ENCODE measurements around the gene CHST14.
A peak's percentile ranks its signal among the peaks of the same experiment; 100 is the strongest.
"Not testable (repeated sequence)": the region's sequence is repeated elsewhere in the genome, so short reads cannot be mapped to it uniquely, and the experiment has no call there.

The CHST14 gene

DNA sequence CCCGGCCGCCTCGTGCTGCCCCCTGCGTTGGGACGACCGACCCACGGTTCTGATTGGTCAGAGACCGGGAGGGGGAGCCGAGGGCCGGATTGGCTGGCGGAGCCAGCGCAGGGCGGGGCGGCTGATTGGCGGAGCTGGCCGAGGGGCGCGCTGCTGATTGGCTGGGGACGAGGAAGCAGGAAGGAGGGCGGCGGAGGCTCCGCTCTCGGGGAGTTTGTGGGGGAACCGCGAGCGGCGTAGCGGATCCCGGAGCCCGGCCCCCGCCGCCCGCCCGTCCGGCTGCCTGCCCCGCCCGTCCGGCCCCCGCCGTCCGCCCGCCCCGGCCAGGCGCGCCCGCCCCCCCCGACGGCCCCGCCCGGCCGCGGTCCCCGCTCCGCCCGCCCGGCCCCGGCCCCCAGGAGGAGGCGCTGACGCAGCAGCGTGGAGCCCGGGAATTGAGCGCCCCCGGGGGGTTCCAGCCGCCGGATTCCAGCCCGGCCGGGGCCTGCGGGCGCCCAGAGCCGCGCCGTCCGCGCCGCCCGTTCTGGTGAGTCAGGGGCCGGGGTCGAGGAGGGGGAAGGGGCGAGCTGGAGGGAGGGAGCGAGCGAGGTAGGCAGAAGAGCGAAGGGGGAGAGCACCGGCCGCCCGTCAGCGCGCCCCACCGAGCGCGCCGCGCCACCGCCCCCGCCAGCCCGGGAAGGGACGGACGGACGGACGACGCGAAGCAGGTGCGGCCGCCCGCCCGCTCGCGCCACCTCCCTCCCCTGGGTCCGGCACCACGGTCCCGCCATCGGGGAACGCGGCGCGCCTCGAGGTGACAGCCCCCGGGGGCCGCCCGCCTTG is 29.8 kb upstream of the CHST14 start, which contains the start of gene BAHD1:
BAHD1 (plus strand) TSS at position 211 of the 822 bp plus-strand sequence. CDS start 17,512 bp downstream, outside the sequence.
- peak; percentile 95 for DNase-seq (ENCODE audit: low spot score)

DNA sequence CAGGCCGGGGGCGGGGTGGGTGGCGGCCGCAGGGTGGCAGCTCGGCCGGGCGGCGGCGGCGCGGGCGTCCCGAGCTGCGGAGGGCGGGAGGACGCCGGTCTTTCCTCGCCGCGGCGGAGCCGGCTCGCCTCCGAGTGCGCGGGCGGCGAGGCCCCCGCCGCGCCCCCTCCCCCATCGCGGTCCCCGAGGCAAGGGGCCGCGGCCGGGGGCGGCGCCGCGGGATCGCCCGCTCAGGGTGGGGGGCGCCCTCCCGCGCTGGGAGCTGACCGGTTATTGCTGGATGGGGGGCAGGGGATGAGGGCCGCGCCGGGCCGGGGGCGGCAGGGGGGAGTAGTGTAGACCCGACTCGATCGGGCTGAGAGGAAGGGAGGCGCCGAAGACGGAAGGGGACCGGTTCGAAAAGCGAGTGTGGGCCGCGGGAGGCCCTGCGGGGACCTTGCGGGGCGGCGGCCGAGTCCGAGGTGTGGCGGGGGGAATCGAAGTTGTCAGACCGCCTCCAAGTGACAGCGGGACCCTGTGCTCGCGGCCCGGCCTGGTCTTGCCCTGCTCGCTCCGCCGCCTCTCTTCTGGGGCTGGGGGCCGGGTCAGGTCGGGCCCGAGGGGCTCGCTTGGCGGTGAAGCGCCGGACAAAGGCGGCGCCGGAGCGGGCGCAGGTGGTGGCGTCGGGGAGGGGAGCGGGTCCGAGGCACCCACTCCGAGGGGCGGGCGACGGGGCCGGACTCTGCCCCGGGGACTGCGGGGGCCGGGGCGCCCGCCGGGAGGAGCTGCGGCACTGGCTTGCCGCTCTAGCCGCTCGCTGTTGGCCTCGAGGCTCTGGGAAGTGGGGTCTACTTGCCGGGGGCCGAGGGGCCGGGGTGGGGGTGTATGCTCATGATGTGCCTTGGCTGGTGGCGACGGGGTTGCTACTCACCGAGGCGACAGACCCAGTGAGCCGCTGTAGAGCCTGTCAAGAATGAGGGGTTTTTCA is 28.9 kb upstream of the CHST14 start:
- DNase-seq (ENCODE audit: low spot score), result no peak

DNA sequence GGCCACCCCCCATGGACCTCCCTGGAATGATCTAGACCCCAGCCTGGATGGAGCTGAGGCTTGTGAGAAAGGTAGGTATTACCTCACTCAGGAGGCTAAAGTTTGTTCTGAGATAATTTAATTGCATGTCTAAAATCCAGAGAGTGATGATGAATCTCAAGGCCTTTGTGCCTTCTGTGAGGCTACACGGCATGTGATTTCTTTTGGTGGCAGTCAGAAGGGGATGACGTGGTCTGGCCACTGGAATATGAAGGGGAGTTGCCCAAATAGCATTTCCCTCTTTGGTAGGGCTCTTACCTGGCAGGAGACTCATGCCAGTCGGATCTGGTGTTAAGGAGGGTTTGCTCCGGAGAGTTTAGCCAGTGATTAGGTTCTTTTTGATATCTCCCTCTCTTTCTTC is 27.5 kb upstream of the CHST14 start:
- no peak for DNase-seq (ENCODE audit: low spot score)

DNA sequence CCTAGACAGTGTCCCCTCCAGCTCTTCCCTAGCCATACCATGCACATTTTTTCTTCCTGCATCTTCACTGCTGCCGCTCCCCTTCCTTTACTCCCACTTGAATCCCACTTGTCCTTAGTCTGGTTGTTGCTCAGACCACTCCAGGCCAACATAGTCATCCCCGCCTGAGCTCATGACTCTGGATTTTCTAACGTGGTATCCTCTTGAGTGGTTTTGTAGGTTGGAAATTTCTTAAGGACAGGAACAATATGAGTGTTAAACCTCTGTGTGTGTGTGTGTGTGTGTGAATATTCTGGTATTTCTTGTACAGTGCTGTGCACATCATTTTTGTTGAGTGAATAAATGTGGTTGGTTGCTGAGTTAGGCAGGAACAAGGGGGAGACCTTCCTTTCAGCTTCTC is 26.9 kb upstream of the CHST14 start:
- no peak for DNase-seq (ENCODE audit: low spot score)

DNA sequence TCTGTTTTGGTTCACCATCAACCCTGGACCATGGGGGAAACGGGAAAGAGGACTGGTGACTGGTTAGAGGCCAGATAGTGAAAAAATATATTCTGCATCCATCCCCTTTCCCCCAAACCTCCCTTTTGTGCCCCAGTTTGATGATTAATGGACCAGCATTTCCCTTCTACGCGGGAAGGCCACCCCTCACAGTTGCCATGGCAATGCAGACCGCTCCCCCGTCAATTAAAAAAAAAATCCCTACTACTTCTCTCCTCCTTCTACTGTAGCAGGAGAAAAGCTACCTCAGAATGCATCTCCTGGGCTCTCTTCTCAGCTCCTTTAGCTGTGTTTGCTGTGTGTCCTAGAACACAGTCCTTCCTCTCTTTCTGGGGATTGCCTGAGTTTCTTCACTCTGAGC is 26.0 kb upstream of the CHST14 start:
- no peak for DNase-seq (ENCODE audit: low spot score)

DNA sequence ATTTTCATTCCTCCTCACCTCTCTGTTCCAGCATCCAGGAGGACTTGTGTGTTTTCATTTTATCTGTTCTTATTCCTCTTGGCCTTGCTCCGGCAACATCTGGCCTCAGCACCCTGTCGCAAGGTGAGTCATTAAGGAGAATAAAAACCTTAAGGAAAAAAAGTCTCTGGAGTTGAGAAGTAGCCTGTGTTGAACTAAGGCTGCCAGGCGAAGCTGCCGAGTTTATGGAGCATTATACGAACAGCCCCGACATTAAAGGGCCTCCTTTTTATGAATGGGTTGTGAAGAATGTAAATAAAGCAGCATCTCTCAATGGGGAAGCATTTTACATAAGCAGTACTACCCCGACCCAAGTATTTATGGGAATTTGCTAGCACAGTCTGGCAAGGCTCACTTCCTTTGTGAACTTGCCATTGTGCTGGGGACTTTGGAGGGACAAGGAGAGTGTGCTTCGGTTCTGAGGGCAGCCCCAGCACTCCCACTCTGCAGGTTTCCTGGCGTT is 25.3 kb upstream of the CHST14 start:
- no peak for DNase-seq (ENCODE audit: low spot score)

DNA sequence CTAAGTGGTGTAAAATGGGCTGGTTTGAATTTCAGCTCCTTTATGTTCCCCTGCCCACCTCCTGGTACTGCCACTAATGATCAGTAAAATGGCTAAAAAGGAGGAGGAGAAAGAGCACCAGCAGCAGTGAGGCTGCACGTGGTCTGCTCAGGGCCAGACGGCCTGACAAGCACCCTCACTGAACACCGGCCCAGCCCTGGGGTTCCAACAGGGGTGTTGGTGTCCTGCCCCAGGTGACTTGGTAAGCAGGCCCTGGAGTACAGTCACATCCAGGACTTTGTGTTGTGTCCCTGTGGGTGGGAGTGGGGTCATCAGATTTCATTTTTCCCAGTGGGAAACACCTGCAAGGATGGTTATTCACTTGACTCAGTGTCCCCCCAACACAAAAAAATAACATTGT is 24.6 kb upstream of the CHST14 start:
- DNase-seq (ENCODE audit: low spot score), result no peak

DNA sequence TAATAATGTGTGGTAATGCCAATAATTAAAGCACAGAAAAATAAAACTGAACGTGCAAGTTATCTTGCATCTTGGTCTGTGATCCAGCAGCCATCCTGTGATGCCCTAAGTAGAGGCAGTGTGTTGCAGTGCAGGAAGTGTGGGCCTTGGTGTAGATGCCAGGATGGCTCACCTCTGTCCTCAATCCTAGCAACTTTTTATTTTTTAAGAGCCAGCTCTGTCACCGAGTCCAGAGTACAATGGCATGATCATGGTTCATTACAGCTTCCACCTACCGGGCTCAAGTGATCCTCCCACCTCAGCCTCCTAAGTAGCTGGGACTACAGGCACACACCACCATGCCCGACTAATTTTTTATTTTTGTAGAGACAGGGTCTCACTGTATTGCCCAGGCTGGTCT is 22.4 kb upstream of the CHST14 start:
- DNase-seq (ENCODE audit: low spot score), result no peak

DNA sequence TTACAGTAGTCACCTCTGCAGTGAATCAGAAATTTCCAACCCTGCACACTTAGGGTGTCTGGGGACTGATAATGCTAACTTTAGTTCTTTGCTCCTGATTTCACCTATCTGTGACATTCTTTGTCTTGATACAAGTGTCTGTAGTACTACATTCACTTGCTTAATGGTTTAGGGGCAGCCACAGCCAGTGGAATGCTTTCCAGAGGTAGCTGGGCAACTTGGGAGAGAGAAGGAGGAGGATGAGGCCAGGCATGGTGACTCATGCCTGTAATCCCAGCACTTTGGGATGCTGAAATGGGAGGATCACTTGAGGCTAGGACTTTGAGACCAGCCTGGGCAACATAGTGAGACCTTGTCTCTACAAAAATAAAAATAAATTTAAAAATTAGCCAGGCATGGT is 21.5 kb upstream of the CHST14 start:
- DNase-seq (ENCODE audit: low spot score), result no peak

DNA sequence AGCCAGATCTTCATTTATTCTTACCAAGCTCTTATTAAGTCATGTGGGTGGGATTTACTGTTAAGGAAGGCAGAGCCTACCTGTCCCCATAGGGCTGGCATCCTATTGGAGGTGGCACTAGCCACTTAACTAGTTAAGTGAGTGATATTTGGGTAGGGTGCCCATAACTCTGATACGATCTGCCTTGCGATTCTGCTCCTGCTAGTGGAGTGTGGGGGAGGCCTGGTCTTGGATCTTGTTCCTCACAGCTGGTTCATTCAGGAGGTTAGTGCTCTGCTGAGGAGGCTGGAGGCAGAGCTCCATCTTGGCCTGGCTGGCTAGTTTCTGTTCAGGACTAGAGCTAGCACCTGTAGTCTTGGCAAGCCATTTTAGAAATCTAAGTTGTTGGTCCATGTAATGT is 20.7 kb upstream of the CHST14 start:
- DNase-seq (ENCODE audit: low spot score), result no peak

DNA sequence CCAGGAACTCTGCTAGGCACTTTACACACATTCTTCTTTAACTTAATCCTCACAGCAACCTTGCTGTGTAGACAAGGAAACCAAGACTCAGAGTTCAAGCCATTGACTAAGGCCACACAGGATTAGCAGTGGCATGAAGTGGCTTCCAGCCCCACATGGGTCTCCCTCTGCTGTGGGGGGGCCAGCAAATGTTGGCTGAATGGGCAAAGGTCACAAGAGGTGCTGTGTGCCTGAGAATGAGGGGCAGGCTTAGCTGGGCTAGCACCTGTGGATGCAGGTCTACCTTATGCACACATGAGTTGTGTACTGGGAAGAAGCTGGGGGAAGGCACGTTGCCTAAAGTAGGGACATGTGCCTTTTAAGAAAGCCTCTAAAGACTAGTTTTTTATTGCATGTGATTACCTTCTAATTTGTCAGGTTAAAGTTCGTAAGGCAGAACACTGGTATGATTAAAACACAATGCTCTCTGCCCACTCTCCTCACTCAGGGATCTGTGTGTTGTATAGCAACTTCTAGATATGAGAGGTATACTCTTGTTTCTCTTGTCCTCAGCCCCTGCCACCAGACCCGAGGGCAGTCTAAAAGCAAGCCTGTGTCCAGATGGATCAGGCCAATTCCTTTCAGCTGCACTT is 19.1 kb upstream of the CHST14 start:
- DNase-seq (ENCODE audit: low spot score), result no peak

DNA sequence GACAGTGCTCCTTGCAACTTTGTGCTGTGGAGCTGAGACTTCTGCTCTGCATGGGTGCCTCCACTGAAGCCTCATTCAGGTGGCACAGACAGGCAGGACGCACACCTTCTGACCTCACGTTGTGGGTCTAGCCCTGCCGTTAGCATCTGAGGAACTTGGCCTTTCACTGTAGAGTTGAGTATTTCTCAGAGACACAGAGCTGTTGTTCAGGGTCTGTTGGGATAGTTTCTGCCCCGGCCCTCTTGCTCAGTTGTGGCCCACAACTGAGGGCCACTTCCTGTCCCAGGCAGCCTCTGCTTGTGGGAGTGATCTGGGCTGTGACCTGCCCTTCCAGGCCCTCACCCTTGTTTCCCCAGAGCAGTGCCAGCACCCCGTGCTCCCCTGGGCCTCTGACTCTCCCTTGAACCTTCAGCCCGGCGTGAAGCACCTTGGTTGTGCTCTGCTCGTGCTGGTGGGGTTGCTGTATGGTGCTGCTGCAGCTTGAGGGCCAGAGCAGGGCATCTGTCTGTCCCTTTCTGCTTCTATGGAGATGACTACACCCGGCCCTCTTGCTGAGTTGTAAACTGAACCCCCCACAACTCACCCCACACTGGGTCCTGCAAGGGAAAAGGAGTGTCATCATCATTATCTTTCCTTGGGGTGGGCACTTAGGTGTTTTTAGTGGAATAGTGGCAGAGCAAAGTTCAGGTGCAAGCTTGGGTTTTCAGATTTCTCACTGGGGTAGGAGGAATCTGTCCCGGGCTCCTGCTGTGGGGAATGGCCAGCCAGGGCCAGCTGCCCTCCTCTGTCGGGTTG is 18.3 kb upstream of the CHST14 start:
- DNase-seq (ENCODE audit: low spot score), result no peak

DNA sequence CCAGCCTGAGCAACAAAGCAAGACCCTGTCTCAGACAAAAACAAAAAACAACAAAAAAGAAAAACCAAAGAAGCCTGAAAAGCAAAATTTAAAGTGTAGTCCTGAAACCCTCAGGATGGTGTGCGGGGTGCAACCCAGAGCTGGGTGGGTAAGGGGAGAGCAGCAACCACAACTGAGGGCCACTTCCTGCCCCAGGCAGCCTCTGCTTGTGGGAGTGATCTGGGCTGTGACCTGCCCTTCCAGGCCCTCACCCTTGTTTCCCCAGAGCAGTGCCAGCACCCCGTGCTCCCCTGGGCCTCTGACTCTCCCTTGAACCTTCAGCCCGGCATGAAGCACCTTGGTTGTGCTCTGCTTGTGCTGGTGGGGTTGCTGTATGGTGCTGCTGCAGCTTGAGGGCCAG is 16.8 kb upstream of the CHST14 start:
- DNase-seq (ENCODE audit: low spot score), result not testable (repeated sequence)

DNA sequence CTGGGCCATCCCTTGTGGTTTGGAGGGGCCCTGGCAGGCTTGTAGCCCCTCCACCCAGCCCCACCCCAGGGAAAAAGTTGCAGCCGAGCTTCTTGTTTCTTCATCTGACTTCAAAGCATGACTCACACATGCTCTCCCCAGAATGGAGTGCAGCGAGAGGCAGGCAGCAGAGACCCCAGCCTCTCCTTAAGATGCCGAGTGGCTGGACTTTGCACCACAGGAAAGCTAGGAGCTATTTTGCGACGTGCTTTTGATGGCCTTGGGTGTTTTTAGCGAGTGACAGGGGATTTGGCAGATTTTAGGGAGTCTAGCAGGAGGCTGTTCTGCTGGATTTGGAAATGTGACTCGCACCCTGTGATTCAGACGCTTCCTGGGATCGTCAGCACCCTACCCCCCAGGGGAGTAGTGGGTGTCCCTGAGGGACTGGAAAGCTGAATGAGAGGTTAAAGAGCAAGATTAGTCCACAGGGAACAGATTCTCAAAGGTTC is 15.8 kb upstream of the CHST14 start:
- DNase-seq (ENCODE audit: low spot score), result no peak

DNA sequence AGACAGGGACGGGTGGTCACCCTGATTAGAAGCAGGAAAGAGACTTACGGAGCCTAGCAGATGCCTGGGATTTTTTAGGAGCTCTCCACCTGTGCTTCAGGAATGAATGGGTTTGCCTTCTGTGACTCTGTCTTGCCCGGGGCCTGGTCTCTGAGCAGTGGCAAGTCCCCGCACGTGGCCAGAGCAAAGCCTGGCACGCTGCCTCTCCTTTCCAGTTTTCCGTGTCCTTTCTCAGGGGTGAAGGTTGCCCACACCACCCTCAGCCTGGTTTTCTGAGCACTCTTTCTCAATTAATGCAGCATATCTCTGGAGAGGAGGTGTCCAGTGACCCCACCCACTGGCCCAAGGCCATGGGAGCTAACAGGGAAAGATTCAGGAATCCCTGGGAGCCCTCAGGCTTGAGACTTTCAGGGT is 14.5 kb upstream of the CHST14 start:
- no peak for DNase-seq (ENCODE audit: low spot score)

DNA sequence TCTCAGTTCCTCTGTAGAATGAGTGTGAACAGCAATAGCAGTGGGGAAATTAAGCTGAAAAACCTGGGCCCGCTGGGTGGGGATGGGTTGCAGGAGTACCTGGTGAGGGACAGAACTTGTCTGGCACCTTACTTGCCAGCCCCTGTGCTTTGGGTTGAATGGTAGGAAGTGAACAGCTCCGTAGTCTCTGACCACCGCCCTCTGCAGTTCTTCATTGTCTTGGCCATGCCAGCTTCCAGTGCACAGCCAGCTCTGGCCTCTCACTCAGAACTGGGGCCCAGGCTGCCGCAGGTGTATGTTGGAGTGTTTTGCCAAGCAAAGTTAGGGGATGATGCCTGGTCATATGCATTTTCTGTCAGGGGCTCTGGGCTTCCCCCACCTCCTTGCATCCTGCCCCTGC is 14.0 kb upstream of the CHST14 start:
- no peak for DNase-seq (ENCODE audit: low spot score)

DNA sequence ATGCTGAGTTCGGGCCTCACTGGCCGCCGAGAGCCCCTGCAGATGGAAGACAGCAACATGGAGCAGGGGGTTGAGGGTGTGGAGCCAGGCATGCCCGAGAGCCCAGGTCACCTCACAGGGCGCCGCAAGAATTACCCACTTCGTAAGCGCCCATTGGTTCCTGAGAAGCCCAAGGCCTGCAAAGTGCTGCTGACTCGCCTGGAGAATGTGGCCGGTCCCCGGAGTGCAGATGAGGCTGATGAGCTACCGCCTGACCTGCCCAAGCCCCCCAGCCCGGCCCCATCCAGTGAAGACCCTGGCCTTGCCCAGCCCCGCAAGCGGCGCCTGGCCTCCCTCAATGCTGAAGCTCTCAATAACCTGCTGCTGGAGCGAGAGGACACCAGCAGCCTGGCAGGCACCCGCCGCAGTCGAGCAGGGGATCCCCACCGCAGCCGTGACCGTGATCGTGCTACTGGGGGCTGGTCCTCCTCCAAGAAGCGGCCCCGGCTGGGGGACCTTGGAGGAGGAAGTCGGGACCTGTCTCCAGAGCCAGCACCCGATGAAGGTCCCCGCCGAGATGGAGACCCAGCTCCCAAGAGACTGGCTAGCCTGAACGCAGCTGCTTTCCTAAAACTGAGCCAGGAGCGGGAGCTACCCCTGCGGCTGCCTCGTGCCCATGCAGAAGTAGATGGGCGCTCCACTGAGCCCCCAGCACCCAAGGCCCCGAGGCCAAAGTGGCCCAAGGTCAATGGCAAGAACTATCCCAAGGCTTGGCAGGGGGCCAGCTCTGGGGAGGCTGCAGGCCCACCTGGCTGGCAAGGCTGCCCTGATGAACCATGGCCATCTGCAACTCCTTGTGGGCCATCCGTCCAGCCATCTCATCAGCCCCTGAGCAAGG is 12.1 kb upstream of the CHST14 start:
- no peak for DNase-seq (ENCODE audit: low spot score)

DNA sequence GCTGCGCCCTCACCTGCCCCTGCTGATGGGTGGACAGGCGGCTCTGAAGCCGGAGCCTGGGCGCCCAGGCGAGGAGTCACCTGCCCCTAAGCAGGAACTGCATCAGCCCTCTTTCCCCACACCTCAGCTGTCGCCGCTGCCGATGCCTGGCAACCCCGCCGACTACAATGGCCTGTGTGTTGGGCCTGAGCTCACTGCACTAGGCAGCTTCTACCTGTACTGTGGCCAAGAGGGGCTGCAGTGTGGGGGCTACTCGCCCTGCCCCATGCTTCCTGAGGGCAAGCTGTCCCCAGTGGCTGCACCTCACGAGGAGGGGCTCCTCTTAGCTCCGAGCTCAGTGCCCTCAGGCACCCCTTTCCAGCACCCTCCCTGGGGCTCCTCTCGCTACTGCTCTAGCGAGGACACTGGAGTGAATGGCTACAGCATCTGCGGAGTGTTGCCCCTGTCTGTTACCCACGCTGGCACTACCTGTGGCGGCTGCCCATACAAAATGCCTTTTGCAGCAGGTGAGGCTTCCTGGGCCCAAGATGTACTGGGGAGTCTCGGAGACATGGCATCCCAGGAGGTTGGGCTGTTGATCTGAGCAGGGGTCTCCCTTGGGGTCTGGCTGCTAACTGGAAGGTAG is 11.3 kb upstream of the CHST14 start:
- DNase-seq (ENCODE audit: low spot score), result no peak

DNA sequence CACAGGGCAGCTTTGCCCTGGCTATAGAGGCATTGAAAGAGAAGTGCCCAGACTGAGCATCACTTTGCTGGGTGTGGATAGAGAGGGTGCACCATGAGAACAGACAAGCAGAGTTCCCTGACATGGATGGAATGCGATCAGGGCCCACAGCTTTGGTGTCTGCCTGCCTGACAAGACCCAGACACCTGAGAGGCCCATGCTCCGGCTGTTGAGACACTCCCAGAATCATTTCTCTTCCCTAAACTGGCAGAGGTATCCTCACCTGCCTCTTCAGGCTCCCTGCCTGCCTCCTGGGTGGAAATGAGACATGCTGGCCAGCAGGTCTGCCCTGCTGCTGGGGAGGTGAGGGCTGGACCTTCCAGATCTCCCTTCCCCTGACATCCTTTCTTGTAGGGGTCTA is 10.4 kb upstream of the CHST14 start:
- DNase-seq (ENCODE audit: low spot score), result no peak

DNA sequence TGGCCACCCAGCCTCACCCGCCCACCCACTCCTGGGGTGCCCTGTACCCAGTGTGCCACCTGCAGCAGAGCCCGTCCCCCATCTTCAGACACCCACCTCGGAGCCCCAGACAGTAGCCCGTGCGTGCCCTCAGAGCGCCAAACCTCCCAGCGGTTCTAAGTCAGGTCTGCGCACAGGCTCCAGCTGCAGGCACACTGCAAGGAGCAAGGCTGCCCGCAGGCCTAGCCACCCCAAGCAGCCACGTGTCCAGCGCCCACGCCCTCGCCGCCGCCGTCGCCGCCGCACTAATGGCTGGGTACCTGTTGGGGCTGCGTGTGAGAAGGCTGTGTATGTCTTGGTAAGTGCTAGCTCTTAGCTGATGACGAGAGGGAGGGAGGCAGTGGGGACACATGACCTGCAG is 8.8 kb upstream of the CHST14 start:
- DNase-seq (ENCODE audit: low spot score), result no peak
